Limb (tissue), 2 donors: Measurements from ENCODE around the gene RAB18.
A peak's percentile ranks its signal among the peaks of the same experiment; 100 is the strongest.
"Not testable (repeated sequence)": the region's sequence is repeated elsewhere in the genome, so short reads cannot be mapped to it uniquely, and the experiment has no call there.

Experiments used
- DNase-seq, 2 donors: peaks; one replicate each; pipeline ENCODE4 v3.0.0-alpha.2; 2016; ENCODE audit errors: extremely low spot score in 2 of 2

The RAB18 gene

GRCh38 chr10:27542812-27543211 lies 38.7 kb downstream of the RAB18 start:
- DNase-seq = no peak

- no peak for DNase-seq
Measured at GRCh38 chr10:27547047-27547446, 42.9 kb downstream of the RAB18 start.

GRCh38 chr10:27547482-27547881 lies 43.4 kb downstream of the RAB18 start:
- no peak for DNase-seq

- DNase-seq = no peak
Measured at GRCh38 chr10:27550823-27551222, 46.7 kb downstream of the RAB18 start.

- peak; percentile 54 to 58 for DNase-seq
Measured at GRCh38 chr10:27558612-27559020, 54.5 kb downstream of the RAB18 start.

- no peak for DNase-seq
Measured at GRCh38 chr10:27561334-27561733, 57.2 kb downstream of the RAB18 start.

GRCh38 chr10:27564398-27564797 lies 60.3 kb downstream of the RAB18 start:
- DNase-seq = no peak

GRCh38 chr10:27564880-27565279 lies 60.8 kb downstream of the RAB18 start:
- DNase-seq = no peak

GRCh38 chr10:27568196-27569175 lies 64.4 kb downstream of the RAB18 start:
- DNase-seq = no peak

GRCh38 chr10:27569946-27570345 lies 65.8 kb downstream of the RAB18 start:
- DNase-seq = peak in 1 of 2 donors; percentile 30

GRCh38 chr10:27577038-27577437 lies 72.9 kb downstream of the RAB18 start:
- not testable (repeated sequence) for DNase-seq

GRCh38 chr10:27578316-27578715 lies 74.2 kb downstream of the RAB18 start:
- DNase-seq = no peak

GRCh38 chr10:27581225-27581624 lies 77.1 kb downstream of the RAB18 start:
- DNase-seq = no peak

- DNase-seq = no peak
Measured at GRCh38 chr10:27584302-27584701, 80.2 kb downstream of the RAB18 start.
